Chondrocyte (in vitro differentiated cells): Measurements from ENCODE around the gene SHC3. TPM values are rescaled to one million over a fixed set of nuclear protein-coding genes. Genes with fewer than 3 reads are reported as not detected.

Source experiments
- DNase-seq: peaks from one replicate; pipeline ENCODE4 v3.0.0; 2021; ENCODE audit warnings: mixed read lengths, low spot score
- H3K27ac Mint-ChIP-seq: one replicate; pipeline ENCODE4 v1.8.0; 2021; ENCODE audit warnings: mild to moderate bottlenecking, moderate library complexity, mixed read lengths; ENCODE audit not compliant: unreplicated experiment
- H3K27me3 Mint-ChIP-seq: 2 replicates; pipeline ENCODE4 v1.8.0; 2021; ENCODE audit warnings: low read depth, mixed read lengths
- H3K36me3 Mint-ChIP-seq: 2 replicates; pipeline ENCODE4 v1.8.0; 2021; ENCODE audit warnings: low read depth, mixed read lengths
- H3K4me1 Mint-ChIP-seq: 2 replicates; pipeline ENCODE4 v1.8.0; 2021; ENCODE audit warnings: low read depth, mild to moderate bottlenecking, mixed read lengths
- H3K4me3 Mint-ChIP-seq: one replicate; pipeline ENCODE4 v1.8.0; 2021; ENCODE audit warnings: mild to moderate bottlenecking, moderate library complexity, mixed read lengths; ENCODE audit not compliant: unreplicated experiment
- H3K9me3 Mint-ChIP-seq: 2 replicates; pipeline ENCODE4 v1.8.0; 2021; ENCODE audit warnings: low read depth, mixed read lengths
- total RNA-seq: library from RNA; stranded (reverse); gene quantifications from 3 replicates; pipeline ENCODE4 v1.2.1, GENCODE V29; 2021
- TF ChIP-seq, protein P1 (sequence below): fragments of 200-600 bp; sonication (generic); IDR thresholded peaks from 2 replicates; pipeline ENCODE4 v1.5.0; 2021; ENCODE audit warnings: antibody characterized with exemption, mild to moderate bottlenecking, moderate library complexity

The SHC3 gene
- total RNA-seq, 1 donor from 2014 or later, result 0.30 TPM

DNA sequence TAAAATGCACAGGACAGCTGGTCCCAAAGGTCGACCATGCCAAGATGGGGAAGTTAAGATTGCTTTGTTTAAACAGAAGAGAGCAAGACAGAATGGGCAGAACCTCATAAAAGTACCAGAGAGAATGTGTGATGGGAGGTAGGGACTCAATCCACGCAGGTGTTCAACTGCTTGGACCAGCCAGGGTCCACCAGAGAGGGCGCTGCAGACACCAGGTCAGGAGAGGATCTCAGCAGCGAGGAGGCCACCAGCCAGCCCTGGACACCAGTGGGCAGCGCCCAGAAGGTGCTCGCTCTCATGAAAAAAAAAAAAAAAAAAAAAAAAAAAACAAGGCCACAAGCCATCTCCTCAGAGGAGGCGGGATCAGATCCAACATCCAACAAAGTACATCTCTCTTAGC lies 81.8 kb downstream of the SHC3 start:
- peak; percentile 39 for DNase-seq
- H3K4me3 Mint-ChIP-seq, result no peak overlapping the region
- no peaks in the 10 kb centered on the region for H3K4me1 Mint-ChIP-seq
- H3K36me3 Mint-ChIP-seq, result no peaks in the 10 kb centered on the region
- no peak overlapping the region for H3K27ac Mint-ChIP-seq
- TF ChIP-seq, protein P1, sequence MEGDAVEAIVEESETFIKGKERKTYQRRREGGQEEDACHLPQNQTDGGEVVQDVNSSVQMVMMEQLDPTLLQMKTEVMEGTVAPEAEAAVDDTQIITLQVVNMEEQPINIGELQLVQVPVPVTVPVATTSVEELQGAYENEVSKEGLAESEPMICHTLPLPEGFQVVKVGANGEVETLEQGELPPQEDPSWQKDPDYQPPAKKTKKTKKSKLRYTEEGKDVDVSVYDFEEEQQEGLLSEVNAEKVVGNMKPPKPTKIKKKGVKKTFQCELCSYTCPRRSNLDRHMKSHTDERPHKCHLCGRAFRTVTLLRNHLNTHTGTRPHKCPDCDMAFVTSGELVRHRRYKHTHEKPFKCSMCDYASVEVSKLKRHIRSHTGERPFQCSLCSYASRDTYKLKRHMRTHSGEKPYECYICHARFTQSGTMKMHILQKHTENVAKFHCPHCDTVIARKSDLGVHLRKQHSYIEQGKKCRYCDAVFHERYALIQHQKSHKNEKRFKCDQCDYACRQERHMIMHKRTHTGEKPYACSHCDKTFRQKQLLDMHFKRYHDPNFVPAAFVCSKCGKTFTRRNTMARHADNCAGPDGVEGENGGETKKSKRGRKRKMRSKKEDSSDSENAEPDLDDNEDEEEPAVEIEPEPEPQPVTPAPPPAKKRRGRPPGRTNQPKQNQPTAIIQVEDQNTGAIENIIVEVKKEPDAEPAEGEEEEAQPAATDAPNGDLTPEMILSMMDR, result no peak
- H3K27me3 Mint-ChIP-seq, result peaks cover 2% of the 10 kb centered on the region
- H3K9me3 Mint-ChIP-seq, result peaks cover under 1% of the 10 kb centered on the region

DNA sequence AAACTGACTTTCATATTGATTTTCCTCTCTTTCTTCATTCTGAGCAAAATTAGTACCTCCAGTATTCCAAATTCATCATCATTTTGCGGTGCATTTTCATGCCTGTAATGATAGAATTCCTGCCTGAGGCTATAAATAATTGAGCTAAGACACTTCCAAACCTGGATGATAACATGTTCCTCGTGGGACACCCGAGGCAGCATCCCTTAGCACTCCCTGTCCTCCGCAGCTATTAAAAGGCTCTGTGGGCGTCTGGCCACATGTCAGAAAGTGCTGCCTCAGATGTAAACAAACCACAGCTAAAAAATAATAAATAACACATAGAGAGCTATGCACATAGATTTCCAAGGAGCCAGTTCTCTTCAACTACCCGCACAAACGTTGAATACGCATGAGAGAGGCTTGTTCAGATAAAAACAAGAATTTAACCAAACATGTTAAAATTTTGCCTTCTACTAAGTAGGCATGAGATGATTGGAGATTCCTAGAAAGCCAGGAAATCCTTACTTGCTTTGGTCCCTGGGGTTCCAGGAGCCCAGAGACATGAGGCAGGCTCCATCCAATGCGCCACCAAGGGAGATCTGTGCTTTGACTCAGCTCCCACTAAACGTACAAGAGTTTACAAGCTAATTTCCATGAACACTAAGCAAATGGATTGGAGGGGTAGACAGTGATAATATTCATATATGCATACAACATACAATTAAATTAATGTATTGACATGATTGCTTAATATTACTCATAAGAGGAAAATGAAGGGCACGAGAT lies 82.7 kb downstream of the SHC3 start:
- no peaks in the 10 kb centered on the region for H3K4me1 Mint-ChIP-seq
- peaks cover 4% of the 10 kb centered on the region for H3K9me3 Mint-ChIP-seq
- no peak overlapping the region for H3K27ac Mint-ChIP-seq
- peaks cover 2% of the 10 kb centered on the region for H3K27me3 Mint-ChIP-seq
- H3K36me3 Mint-ChIP-seq, result peaks cover 1% of the 10 kb centered on the region
- no peak overlapping the region for H3K4me3 Mint-ChIP-seq
- DNase-seq, result no peak
- TF ChIP-seq, protein P1, result no peak

DNA sequence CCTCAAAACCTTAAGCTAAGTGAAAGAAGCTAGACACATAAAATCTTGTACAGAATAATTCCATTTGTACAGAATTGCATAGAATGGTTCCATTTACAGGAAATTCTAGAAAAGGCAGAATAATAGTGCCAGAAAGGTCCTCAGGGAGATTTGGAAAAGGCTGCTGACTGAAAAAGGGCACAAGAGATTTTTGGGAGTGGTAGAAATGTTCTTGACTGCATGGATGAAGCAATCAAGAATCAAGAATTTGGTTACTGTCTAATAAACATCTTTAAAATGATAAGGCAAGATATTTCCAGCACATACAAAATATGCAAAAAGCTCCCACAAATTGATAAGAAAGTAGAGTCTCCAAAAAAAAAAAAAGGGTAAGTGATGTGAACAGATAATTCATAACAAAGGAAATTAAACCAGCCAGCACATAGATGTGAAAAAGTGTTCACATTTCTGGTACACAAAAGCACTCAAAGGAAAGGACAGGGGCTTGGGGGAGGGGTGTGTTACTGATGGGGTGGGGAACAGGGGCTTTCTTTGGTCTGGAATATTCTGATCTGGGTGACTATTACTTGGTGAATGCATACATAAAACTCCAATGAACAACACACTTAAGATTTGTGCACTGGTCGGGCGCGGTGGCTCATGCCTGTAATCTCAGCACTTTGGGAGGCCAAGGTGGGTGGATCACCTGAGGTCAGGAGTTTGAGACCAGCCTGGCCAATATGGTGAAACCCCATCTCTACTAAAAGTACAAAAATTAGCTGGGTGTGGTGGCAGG lies 85.2 kb downstream of the SHC3 start:
- Mint-ChIP-seq H3K27ac (no peak overlapping the region), H3K27me3 (peaks cover 2% of the 10 kb centered on the region), H3K4me1 (no peaks in the 10 kb centered on the region), H3K4me3 (no peak overlapping the region), H3K9me3 (peaks cover 4% of the 10 kb centered on the region), H3K36me3 (peaks cover 1% of the 10 kb centered on the region)
- no peak for DNase-seq
- TF ChIP-seq, protein P1, result no peak

DNA sequence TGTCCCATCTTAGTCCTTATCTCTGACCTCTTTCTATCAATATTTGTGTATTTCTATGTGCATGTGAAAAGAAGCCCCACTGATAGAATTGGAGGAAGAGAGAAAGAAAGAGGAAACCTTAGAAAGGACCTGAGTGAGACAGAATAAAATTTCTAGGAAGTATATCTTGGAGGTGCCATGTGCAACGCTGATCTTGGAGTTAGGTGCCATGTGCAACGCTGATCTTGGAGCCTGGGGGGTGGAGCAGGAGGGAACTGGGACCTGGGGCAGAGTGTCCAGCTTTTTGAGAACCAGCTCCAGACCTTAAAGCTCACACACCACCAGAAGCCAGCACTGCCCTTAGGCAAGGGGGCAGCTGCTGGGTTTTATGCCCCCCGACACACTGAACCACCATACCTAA lies 89.4 kb downstream of the SHC3 start:
- Mint-ChIP-seq H3K4me3 (no peak overlapping the region), H3K4me1 (no peaks in the 10 kb centered on the region)

DNA sequence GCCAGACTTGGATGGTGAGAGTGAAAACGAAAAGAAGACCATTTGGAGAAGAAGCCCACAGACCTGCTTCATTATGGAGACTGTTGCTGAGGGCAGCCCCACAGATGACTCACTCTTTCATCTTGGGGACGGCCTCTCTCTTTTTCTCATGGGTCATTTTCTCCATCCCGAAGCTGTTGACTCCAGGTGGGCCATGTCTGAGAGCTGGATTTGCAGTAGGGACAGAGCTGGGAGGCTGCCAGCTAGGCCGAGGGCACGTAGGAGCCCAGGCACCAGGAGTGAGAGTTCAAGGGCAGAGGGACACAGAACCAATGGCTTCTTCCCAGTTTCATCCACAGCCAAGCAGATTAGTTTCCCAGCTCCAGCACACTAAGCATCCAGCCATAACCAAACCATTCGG lies 95.0 kb downstream of the SHC3 start:
- H3K36me3 Mint-ChIP-seq, result no peaks in the 10 kb centered on the region
- no peaks in the 10 kb centered on the region for H3K9me3 Mint-ChIP-seq
- H3K4me1 Mint-ChIP-seq, result no peaks in the 10 kb centered on the region
- H3K27ac Mint-ChIP-seq, result no peak overlapping the region
- H3K27me3 Mint-ChIP-seq, result peaks cover 11% of the 10 kb centered on the region
- no peak for DNase-seq
- TF ChIP-seq, protein P1, result no peak
- H3K4me3 Mint-ChIP-seq, result no peak overlapping the region

More for the DNA sequence above, 89.4 kb downstream of the SHC3 start:
- no peak overlapping the region for H3K27ac Mint-ChIP-seq
- TF ChIP-seq, protein P1, result no peak
- peaks cover 11% of the 10 kb centered on the region for H3K27me3 Mint-ChIP-seq
- peaks cover 1% of the 10 kb centered on the region for H3K36me3 Mint-ChIP-seq
- H3K9me3 Mint-ChIP-seq, result peaks cover 4% of the 10 kb centered on the region
- no peak for DNase-seq
